ENCODE results near the gene SLC22A17.

SLC22A17 gene

DNA sequence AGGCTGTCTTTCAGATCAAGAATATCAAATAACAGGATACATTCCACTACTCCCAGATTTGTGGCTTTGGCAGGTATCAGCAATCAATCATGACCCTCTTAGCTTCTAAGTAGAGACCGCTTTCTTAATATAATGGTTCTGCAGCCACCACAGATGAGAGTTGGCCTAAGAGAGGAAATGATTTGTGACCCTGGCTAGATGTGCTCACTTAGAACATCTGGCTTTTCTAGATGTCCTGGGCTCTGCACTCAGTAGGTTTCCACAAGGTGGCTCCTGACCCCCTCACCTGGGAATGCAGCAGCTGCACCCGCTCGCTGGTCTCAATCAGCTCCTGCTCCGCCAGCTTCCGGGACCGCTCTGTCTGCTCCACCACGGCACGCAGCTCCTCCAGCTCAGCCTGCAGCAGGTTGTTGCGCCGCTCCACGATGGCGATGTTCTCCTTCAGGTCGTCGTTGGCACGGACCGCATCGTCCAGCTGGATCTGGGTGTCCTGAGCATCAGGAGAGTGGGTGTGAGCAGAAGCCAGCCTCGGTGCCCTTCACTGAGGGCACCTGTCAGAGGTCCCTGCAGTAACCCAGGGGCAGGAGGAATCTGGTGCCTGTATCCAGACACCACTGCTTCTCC lies 33.1 kb upstream of the SLC22A17 start:
- TF ChIP-seq GATA1 (IDR thresholded peaks at IDR 0.05; ENCODE audit: low read depth, low read length) (no peak), POLR2A (IDR thresholded peaks at IDR 0.05; ENCODE audit: low read length) (no peak)
- DNase-seq: no peak

DNA sequence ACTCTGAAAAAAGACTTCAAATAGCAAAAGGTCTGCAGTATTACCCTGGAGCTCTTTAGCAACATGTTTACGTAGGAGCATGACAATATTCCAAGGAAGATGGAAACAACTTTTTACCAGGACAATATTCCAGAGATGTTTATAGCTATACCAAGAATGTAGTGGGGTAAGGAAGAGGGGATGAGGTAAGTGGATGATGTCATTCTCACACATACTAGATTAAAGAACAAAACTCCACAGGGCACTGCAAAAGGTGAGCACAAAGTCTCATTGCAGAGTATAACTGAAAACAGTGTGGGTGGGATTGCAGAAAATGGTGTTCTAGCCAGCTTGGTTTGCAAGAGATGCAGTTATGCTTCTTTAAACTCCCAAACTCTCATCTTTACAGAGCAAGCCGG lies 32.6 kb upstream of the SLC22A17 start:
- DNase-seq: no peak
- TF ChIP-seq GATA1 (IDR thresholded peaks at IDR 0.05; ENCODE audit: low read depth, low read length) (no peak), POLR2A (IDR thresholded peaks at IDR 0.05; ENCODE audit: low read length) (no peak)

DNA sequence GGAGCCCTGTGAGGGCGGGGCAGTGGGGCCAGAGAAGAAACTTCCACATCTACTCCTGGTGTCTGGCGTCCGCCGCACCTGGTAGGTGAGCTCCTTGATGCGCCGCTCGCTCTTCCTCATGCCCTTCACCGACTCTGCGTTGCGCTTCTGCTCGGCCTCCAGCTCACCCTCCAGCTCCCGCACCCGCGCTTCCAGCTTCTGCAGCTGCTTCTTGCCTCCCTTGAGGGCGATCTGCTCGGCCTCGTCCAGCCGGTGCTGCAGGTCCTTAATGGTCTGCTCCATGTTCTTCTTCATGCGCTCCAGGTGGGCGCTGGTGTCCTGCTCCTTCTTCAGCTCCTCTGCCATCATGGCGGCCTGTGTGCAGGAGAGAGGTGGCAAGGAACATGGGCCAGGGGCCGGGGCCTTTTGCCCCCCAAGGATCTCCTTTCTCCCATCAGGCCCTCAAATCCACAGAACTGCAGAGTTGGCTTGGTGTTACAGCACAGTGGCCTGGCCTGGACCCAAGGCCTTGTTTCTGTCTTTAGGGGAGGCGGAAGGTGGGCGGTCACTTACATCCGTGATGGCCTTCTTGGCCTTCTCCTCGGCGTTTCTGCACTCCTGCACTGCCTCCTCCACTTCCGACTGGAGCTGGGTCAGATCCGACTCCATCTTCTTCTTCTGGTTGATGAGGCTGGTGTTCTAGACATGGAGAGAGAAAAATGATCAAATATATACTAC lies 31.8 kb upstream of the SLC22A17 start:
- TF ChIP-seq POLR2A (IDR thresholded peaks at IDR 0.05; ENCODE audit: low read length) (no peak), GATA1 (IDR thresholded peaks at IDR 0.05; ENCODE audit: low read depth, low read length) (no peak)
- no peak for DNase-seq

DNA sequence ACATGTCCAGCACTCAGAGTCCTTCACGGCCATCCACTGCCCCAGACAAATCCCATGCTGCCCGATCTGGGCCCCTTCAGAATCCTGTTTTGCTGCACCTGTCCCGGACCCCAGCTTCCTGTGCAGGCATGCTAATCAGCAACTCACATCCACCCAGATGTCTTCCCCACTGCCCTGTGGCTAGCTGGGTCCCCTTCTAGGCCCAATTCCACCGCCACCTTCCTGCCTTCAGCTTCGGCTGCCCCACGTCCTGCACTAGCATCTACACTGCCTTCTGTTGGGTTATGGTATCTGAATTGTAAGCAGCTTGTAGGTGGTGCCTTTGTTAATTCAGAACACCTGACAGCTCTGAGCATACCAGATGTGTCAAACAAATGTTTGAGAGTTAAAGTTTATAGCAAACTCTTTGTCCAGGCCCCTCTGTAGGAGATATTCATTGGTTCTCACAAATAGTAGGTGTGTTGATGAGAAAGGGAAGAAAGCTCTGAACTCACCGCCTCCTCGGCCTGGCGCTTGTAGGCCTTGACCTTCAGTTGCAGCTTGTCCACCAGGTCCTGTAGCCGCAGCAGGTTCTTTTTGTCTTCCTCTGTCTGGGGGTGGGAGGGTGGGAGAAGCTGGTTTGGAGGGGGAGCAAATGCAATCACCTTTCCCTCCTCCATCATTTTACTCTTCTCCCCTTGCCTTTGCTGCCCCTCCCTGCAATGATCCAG lies 30.2 kb upstream of the SLC22A17 start:
- no peak for TF ChIP-seq POLR2A (IDR thresholded peaks at IDR 0.05; ENCODE audit: low read length)
- TF ChIP-seq GATA1 (IDR thresholded peaks at IDR 0.05; ENCODE audit: low read depth, low read length): no peak
- no peak for DNase-seq

DNA sequence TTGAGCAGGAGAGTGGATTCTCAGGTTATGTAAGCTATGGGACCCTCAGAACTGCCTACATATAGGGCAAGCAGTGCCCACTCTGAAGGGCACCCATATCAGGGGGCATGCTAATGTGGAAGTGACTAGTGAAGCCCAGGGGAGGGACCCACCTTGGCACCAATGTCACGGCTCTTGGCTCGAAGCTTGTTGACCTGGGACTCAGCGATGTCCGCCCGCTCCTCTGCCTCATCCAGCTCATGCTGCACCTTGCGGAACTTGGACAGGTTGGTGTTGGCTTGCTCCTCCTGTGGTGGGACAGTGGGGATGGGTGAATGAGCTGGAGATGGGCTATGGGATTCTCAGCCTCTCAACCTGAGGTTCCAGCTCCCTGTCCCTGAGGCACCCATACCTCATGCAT lies 29.6 kb upstream of the SLC22A17 start:
- DNase-seq: no peak
- TF ChIP-seq POLR2A (IDR thresholded peaks at IDR 0.05; ENCODE audit: low read length) (no peak), GATA1 (IDR thresholded peaks at IDR 0.05; ENCODE audit: low read depth, low read length) (no peak)

DNA sequence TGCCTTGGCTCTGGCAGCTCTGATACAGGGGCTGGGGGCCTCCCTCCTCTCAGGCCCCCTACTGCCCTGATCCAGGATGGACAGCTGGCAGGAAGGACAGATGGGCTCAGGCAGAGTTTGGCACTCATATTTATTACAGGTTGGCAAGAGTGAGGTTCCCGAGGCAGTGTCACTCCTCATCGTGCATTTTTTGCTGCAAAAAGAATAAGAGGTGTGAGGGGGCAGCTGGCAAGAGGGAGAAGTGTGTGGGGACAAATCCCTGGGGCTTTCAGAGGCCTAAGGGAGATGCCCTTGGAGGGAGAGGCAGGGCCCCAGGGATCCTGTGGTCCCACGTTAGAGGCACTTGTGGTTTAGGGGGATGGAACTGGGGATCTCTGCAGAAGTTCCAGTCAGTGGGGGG lies 29.2 kb upstream of the SLC22A17 start:
- no peak for TF ChIP-seq POLR2A (IDR thresholded peaks at IDR 0.05; ENCODE audit: low read length)
- TF ChIP-seq GATA1 (IDR thresholded peaks at IDR 0.05; ENCODE audit: low read depth, low read length): no peak
- no peak for DNase-seq

DNA sequence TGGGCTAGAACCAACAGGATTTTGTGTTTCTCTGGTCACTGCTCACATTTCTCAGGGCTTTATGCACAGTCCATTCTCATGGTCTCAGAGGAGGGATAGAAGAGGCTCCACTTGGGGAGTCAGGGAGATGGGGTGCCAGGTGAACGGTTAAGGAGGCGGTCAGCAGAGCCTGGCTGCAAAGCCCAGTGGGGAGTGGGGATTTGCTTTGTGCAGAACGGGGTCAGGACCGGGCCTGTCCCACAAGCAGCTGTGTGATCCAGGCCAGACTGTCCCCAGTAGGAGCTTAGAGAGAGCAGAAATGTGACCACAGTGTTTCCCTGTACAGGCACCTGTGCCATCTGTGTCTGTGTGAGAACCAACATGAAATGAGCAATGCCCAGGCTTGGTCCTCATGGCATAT lies 28.3 kb upstream of the SLC22A17 start:
- TF ChIP-seq POLR2A (IDR thresholded peaks at IDR 0.05; ENCODE audit: low read length) (no peak), GATA1 (IDR thresholded peaks at IDR 0.05; ENCODE audit: low read depth, low read length) (no peak)
- DNase-seq: no peak

DNA sequence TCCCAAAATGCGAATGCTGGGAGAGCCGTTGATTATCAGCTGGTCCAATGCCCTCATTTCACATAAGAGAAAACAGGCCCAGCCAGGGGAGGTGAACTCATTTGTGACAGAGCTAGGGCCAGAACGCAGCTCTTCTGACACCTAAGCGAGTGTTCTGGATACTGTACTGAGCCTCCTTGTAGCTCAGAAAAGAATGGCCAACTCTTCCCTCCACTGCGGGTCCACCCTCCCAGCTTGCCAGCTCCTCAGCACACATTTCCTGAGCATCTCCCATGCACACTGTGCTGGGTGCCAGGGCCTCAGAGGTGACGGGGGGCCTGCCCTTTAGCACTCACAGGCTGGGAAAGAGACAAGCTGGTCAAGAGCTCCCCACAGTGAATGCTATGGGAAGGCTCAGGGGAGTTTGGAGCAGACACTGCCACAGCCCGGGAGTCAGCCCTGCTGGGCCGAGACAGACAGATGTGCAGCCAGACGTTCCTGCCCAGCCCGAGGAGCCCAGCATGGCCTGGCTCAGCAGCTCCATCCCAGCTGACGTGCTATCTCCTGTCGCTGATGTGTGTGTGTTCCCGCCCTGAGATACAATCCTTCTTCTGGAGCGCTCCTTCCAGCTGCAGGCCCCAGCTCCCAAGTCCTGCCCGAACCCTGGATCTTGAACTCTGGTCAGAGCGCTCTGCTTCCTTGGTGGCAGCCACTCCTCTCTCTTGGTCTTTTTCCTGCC lies 27.7 kb upstream of the SLC22A17 start:
- TF ChIP-seq POLR2A (IDR thresholded peaks at IDR 0.05; ENCODE audit: low read length) (no peak), GATA1 (IDR thresholded peaks at IDR 0.05; ENCODE audit: low read depth, low read length) (no peak)
- no peak for DNase-seq

DNA sequence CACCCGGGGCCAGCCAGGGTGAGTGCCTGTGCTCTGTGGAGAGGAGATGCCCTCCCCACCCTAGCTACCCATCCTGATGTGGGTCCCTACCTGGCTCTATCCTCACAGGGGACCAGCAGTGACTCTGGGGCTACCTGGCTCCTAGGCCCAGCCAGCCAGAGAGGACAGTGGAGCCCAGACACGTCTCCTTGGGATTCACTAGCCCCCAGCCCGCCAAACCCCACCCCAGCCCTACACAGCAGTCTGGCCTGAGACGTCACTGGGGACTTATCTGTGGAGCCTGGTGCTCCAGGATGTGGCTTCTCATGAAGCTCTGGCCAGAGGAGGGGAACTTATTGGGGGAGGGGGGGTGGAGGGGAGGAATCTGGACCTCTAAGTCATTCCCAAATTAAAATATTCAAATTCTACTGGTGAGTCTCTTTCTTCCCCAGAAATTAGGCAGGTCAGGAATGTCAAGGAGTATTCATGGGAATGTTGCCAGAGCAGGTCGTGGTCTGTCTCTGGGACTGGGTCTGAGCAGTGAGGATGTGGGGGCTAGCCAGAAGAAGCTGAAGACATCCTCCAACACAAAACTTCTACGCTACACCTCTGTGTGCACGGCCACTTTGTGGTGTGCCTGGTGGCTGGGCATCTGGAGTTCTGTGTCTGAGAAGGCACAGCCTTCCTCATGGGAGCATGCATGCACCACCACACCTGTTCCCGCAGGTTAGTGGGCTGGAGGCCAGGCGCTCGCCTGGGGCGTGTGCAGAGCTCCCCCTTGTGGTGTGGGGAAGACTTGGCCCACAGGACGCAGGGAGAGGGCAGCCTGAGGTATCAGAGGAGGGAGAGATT lies 26.9 kb upstream of the SLC22A17 start:
- TF ChIP-seq GATA1 (IDR thresholded peaks at IDR 0.05; ENCODE audit: low read depth, low read length): no peak
- TF ChIP-seq POLR2A (IDR thresholded peaks at IDR 0.05; ENCODE audit: low read length): no peak
- DNase-seq: peak; percentile 48 to 79

DNA sequence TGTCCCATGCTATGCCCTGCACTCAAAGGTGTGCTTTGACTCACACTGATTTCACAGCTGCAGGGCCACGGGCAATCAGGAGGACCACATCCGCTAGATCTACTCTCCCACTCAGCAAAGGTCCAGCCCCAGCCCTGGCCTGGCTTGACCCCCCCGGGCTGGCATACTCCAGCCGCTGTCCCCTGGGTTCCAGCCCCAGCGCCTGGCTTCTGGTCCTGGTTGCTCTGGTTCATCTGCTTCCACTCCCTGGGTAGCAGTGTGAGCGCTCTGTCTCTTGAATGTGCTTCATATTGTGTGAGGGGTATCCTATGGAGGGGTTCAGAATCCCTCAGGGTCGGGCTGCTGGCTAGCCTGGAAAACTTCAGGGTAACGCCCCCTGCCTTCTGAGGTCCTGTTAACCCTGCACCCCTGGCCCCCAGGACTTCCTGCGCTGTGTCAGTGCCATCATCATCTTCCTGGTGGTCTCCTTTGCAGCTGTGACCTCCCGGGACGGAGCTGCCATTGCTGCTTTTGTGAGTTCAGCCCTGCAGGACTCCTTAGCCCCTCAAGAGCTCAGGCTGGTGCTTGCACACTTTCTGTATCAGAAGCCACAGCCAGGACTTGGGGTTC lies 26.0 kb upstream of the SLC22A17 start:
- no peak for DNase-seq
- TF ChIP-seq POLR2A (IDR thresholded peaks at IDR 0.05; ENCODE audit: low read length): no peak
- no peak for TF ChIP-seq GATA1 (IDR thresholded peaks at IDR 0.05; ENCODE audit: low read depth, low read length)

DNA sequence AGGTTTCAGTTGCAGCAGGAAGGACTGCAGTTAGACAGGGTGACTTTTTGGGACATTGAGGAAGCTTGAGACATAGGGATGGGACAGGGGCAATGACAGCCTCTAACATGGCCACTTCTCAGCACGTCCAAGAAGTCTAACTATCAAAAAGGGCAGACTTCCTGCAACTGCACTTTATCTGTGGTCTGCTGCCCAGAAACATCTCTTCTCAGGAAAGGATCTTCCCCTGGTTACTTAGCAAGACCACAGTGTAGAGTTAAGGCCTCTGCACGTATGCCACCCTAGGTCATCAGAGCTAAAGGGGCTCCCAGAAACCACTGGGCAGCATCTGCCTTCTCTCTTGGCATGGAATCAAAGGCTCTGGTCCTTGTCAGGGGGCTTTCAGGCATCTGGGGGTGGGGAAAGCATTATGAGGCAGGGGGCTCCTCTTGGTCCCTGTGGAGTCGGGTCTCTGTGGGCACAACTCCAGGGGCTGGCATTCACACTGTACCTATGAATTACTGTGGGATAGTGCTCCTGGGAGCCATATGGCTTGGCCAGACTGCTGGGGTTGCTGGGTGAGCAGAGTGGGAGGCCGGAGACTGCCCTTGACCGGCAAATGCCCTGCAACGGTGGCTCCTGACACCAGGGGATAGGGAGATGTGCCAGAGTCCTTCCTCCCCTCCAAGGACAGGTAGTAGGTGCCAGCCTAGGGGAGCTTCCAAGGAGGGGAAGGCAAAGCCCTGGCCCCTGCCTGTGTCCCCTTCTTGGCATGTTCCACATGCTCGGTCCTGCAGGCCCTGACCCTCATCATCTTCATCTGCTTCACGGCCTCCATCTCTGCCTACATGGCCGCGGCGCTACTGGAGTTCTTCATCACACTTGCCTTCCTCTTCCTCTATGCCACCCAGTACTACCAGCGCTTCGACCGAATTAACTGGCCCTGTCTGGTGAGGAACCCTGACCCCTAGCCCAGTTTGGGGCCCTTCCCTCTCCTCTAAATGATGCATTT lies 25.2 kb upstream of the SLC22A17 start:
- TF ChIP-seq GATA1 (IDR thresholded peaks at IDR 0.05; ENCODE audit: low read depth, low read length) (no peak), POLR2A (IDR thresholded peaks at IDR 0.05; ENCODE audit: low read length) (no peak)
- no peak for DNase-seq

DNA sequence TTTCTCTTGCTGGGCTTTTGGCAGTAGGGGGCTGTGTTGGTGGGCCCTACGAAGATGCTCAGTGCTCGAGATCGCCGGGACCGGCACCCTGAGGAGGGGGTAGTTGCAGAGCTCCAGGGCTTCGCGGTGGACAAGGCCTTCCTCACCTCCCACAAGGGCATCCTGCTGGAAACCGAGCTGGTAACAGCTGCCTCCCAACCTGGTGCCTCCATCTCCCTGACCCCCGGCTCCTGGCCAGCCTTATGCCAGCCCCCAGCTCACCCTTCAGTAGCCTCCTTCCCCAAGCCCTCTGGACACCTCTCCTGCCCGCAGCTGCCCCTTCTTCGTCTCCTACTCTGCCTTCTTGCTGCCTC lies 24.5 kb upstream of the SLC22A17 start:
- TF ChIP-seq GATA1 (IDR thresholded peaks at IDR 0.05; ENCODE audit: low read depth, low read length) (no peak), POLR2A (IDR thresholded peaks at IDR 0.05; ENCODE audit: low read length) (no peak)
- no peak for DNase-seq

Data from erythroblast (primary cell).